Measurements from ENCODE around the gene ERVFRD-1.
A peak's percentile ranks its signal among the peaks of the same experiment; 100 is the strongest.

The ERVFRD-1 gene

GRCh38 chr6:11146117-11146826, 34.7 kb upstream of the ERVFRD-1 start:
- TF ChIP-seq CTCF (IDR thresholded peaks at IDR 0.05; ENCODE audit: low read depth, low read length) = no peak
- no peak overlapping the region for H3K4me3 ChIP-seq (ENCODE audit: low read depth, low read length)

GRCh38 chr6:11144393-11144851, 32.9 kb upstream of the ERVFRD-1 start:
- TF ChIP-seq CTCF (IDR thresholded peaks at IDR 0.05; ENCODE audit: low read depth, low read length) = peak; percentile 77
- H3K4me3 ChIP-seq (ENCODE audit: low read depth, low read length) = no peak overlapping the region

GRCh38 chr6:11143394-11144371, 32.2 kb upstream of the ERVFRD-1 start:
- TF ChIP-seq CTCF (IDR thresholded peaks at IDR 0.05; ENCODE audit: low read depth, low read length) = no peak
- H3K4me3 ChIP-seq (ENCODE audit: low read depth, low read length) = no peak overlapping the region

GRCh38 chr6:11142296-11143027, 30.9 kb upstream of the ERVFRD-1 start:
- no peak overlapping the region for H3K4me3 ChIP-seq (ENCODE audit: low read depth, low read length)
- no peak for TF ChIP-seq CTCF (IDR thresholded peaks at IDR 0.05; ENCODE audit: low read depth, low read length)

- no peak for TF ChIP-seq CTCF (IDR thresholded peaks at IDR 0.05; ENCODE audit: low read depth, low read length)
- H3K4me3 ChIP-seq (ENCODE audit: low read depth, low read length) = no peak overlapping the region
Measured at GRCh38 chr6:11141295-11141694, 29.8 kb upstream of the ERVFRD-1 start.

GRCh38 chr6:11140056-11140455, 28.5 kb upstream of the ERVFRD-1 start:
- H3K4me3 ChIP-seq (ENCODE audit: low read depth, low read length) = no peak overlapping the region
- no peak for TF ChIP-seq CTCF (IDR thresholded peaks at IDR 0.05; ENCODE audit: low read depth, low read length)
